GM12874 (cell line): ENCODE data around the gene FAM186B.

Experiments used
- CTCF ChIP-seq: IDR thresholded peaks from 2 replicates; pipeline ENCODE4 v1.5.1; 2011; ENCODE audit warnings: low read depth, mild to moderate bottlenecking, control low read depth, low read length, moderate library complexity; ENCODE audit not compliant: insufficient read depth

The FAM186B gene

GRCh38 chr12:49616533-49617219, 11.2 kb upstream of the FAM186B start:
- no peak for TF ChIP-seq CTCF

GRCh38 chr12:49615725-49616124, 10.3 kb upstream of the FAM186B start:
- no peak for TF ChIP-seq CTCF

- TF ChIP-seq CTCF = no peak
These were observed 6.8 kb upstream of the FAM186B start for GRCh38 chr12:49612210-49612609.

- TF ChIP-seq CTCF = no peak
These were observed 4.4 kb upstream of the FAM186B start for GRCh38 chr12:49609875-49610154.

GRCh38 chr12:49609059-49609874, 3.8 kb upstream of the FAM186B start:
- no peak for TF ChIP-seq CTCF

GRCh38 chr12:49604856-49605255, 583 bp downstream of the FAM186B start:
- TF ChIP-seq CTCF = no peak

GRCh38 chr12:49603721-49604120, 1.7 kb downstream of the FAM186B start:
- TF ChIP-seq CTCF = no peak
